Activated T-helper 1 cell treated with anti-CD3 and anti-CD28 coated beads, Interleukin-12 subunit alpha, Interleukin-12 subunit beta, Interleukin-2, Interleukin-4 antibody, amounts not matched to agents 30 ng/mL and 10 ng/mL and 1 ng/mL, durations not matched to agents 14 hours and 24 hours and 36 hours (primary cell): ENCODE results near the gene DIPK2B. TPM values are rescaled to one million over a fixed set of nuclear protein-coding genes. Genes with fewer than 3 reads are reported as not detected.

Experiments
- DNase-seq: peaks from one replicate; pipeline ENCODE4 v3.0.0; 2021; ENCODE audit warnings: low spot score
- H3K27ac Mint-ChIP-seq: one replicate; pipeline ENCODE4 v1.8.0; 2021; ENCODE audit warnings: mild to moderate bottlenecking, mixed read lengths
- H3K27me3 Mint-ChIP-seq: one replicate; pipeline ENCODE4 v1.8.0; 2022; ENCODE audit warnings: mild to moderate bottlenecking, moderate library complexity, mixed read lengths; ENCODE audit not compliant: insufficient read depth
- H3K36me3 Mint-ChIP-seq: one replicate; pipeline ENCODE4 v1.8.0; 2021; ENCODE audit warnings: low read depth, mixed read lengths
- H3K4me1 Mint-ChIP-seq: one replicate; pipeline ENCODE4 v1.8.0; 2021; ENCODE audit warnings: low read depth, mixed read lengths
- H3K4me3 Mint-ChIP-seq: one replicate; pipeline ENCODE4 v1.8.0; 2021; ENCODE audit warnings: mild to moderate bottlenecking, moderate library complexity, mixed read lengths
- H3K9me3 Mint-ChIP-seq: one replicate; pipeline ENCODE4 v1.8.0; 2021; ENCODE audit warnings: mixed read lengths
- intact Hi-C: fragments of 100-400 bp; cut with micrococcal nuclease; formaldehyde crosslinking; loops from one replicate; pipeline ENCODE4 v1.15.1; 2024
- total RNA-seq: library from RNA; stranded (reverse); gene quantifications from 2 replicates; pipeline ENCODE4 v1.2.3, GENCODE V29; 2022

The DIPK2B gene
- total RNA-seq, 1 donor from 2014 or later, result not detected

DNA sequence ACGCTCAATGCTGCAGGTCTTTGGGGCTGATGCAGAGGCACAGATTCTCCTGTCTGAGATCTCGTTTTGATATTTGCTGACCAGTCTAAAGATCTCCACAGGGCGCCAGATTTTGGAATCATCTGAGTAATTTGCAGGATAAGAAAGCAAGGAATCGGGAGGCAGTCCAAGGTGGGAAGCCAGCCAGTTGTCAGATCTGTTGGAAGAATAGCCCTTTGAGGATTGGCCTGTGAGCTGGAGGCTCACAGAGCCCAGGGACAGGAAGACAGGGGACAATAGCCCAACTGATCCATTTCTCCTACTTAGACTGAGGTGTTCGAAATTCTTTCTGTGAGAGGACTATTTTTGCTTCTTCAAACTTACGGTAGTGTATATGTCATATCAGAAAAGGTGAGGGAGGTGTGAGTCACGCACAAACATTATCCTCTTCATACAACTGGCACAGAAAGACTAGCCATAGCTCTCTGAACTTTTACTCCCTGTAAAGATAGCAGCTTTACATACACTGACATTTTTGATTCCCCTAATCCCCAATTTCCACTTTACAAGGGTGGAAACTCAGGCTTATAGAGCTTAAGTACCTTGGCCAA, 8.8 kb downstream of the DIPK2B start:
- Mint-ChIP-seq H3K4me3 (no peak overlapping the region), H3K4me1 (peaks cover 32% of the 10 kb centered on the region), H3K36me3 (no peaks in the 10 kb centered on the region), H3K27ac (peak overlapping the region; percentile 48), H3K27me3 (no peaks in the 10 kb centered on the region), H3K9me3 (no peaks in the 10 kb centered on the region)
- intact Hi-C loops, result loop anchor here (5.0 kb wide), 1 partner anchor 1355 kb away; no protein-coding TSS in a partner anchor
- no peak for DNase-seq

DNA sequence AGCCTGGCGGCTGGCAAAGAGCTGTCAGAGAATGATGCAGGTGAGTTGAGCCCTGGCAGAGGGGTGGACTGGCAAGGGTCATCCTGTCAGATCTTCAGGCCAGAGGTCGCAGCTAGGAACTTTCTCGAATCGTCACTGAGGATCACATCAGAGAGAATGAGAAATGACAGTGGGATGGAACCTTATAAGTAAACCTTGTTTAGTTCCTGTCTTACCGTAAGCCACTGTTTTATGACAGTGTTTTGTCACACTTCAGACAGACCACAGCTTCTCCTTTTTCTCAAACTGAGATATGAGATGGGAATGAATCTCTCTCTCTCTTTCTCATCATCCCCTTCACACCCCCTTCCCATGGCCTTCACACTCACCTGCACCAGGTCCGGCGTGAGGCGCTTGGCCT, 9.3 kb downstream of the DIPK2B start:
- no peak for DNase-seq

DNA sequence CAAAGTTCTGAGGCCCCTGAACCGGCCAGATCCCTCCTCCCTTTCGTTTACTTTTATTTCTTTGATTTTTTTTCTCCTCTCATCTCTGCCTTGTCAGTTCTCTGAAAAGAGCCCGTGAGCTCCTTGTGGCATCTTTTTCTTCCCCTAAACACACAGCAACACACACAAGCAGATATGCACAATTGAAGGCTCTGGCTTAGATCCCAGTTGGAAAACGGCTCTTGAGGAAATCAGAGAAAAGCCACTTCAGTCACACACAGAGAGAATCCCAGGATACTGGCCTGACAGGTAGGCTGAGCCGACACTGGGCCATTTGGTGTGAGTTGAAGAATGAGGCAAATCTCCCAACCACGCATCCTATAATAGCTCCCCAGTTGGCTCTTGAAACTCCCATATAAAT, 12.9 kb downstream of the DIPK2B start:
- no peak for DNase-seq
- no peaks in the 10 kb centered on the region for H3K36me3 Mint-ChIP-seq
- peak overlapping the region; percentile 87 for H3K4me3 Mint-ChIP-seq
- H3K4me1 Mint-ChIP-seq, result peaks cover 34% of the 10 kb centered on the region
- H3K27me3 Mint-ChIP-seq, result no peaks in the 10 kb centered on the region
- intact Hi-C loops, result loop anchor here (5.0 kb wide), 4 partner anchors 50 to 1230 kb away; partner anchors contain the start of gene KDM6A
- H3K9me3 Mint-ChIP-seq, result no peaks in the 10 kb centered on the region
- peak overlapping the region; percentile 78 for H3K27ac Mint-ChIP-seq

More for the DNA sequence above, 9.3 kb downstream of the DIPK2B start:
- Mint-ChIP-seq H3K36me3 (no peaks in the 10 kb centered on the region), H3K4me3 (peak overlapping the region; percentile 7), H3K27me3 (no peaks in the 10 kb centered on the region), H3K27ac (peak overlapping the region; percentile 48), H3K4me1 (peaks cover 34% of the 10 kb centered on the region), H3K9me3 (no peaks in the 10 kb centered on the region)
- intact Hi-C loops, result loop anchor here (5.0 kb wide), 1 partner anchor 1354 kb away; no protein-coding TSS in a partner anchor

DNA sequence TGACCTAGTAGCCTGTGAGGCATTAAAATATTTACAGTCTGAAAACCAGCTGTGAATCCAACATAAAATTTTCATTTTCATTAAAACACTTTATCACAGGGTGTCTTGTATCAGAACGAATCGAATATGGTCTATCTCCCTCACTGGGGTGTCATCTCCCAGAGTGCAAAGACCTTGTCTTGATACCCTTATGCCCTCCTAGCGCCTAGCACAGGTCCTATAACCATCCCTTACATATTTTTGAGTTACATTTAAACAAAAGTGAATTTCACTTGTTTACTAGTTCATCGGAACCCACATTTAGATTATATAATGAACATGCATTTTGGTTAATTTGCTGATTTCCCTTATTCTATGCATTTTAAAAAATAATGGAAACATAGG, 14.0 kb downstream of the DIPK2B start:
- H3K9me3 Mint-ChIP-seq, result no peaks in the 10 kb centered on the region
- intact Hi-C loops, result loop anchor here (5.0 kb wide), 4 partner anchors 49 to 1229 kb away; partner anchors contain the start of gene KDM6A
- H3K27ac Mint-ChIP-seq, result peak overlapping the region; percentile 78
- peak overlapping the region; percentile 87 for H3K4me3 Mint-ChIP-seq
- H3K4me1 Mint-ChIP-seq, result peaks cover 26% of the 10 kb centered on the region
- no peaks in the 10 kb centered on the region for H3K36me3 Mint-ChIP-seq
- DNase-seq, result no peak
- no peaks in the 10 kb centered on the region for H3K27me3 Mint-ChIP-seq

DNA sequence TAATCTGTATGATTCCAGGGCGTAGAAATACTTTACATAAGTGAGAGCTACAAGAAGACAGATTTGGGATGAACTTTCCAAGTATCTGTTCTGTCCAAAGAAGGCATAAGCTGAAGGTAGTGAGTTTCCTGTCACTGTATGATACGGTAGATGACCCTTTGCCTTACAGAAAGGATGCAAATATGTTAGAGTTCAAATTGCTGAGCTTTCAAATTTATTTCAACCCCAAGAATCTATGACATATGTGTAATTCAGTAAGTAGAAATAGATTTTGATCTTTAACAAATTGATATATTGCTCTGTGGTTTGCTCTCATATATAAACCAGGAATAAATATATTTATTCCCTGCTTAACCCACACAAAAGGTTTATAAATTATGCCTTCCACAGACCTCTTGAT, 16.5 kb downstream of the DIPK2B start:
- Mint-ChIP-seq H3K27me3 (no peaks in the 10 kb centered on the region), H3K4me3 (no peak overlapping the region), H3K9me3 (no peaks in the 10 kb centered on the region), H3K36me3 (no peaks in the 10 kb centered on the region), H3K27ac (no peak overlapping the region), H3K4me1 (peaks cover 13% of the 10 kb centered on the region)
- DNase-seq, result no peak
- intact Hi-C loops, result no loop called here

DNA sequence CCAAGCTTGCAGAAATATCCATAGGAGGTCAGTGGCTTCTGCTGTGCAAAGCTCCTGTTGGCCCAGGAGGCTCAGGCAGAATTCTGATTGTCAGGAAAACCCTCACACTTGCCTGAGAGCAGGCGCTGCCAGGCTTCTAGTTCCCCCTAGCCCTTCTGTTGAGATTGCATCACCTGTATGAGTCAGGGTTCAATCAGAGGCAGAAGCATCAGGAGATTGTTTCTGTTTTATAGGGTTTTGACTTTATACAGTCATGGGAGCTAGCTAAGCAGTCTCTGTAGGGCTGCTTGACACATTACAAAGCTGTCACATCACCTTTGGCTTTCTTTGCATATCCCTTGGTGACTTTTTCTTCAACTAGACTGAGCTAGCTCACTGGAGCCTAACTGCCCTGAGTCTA, 27.8 kb downstream of the DIPK2B start:
- no peaks in the 10 kb centered on the region for H3K36me3 Mint-ChIP-seq
- intact Hi-C loops, result no loop called here
- DNase-seq, result no peak
- H3K27ac Mint-ChIP-seq, result no peak overlapping the region
- H3K4me1 Mint-ChIP-seq, result no peaks in the 10 kb centered on the region
- H3K9me3 Mint-ChIP-seq, result no peaks in the 10 kb centered on the region
- no peaks in the 10 kb centered on the region for H3K27me3 Mint-ChIP-seq
- no peak overlapping the region for H3K4me3 Mint-ChIP-seq

DNA sequence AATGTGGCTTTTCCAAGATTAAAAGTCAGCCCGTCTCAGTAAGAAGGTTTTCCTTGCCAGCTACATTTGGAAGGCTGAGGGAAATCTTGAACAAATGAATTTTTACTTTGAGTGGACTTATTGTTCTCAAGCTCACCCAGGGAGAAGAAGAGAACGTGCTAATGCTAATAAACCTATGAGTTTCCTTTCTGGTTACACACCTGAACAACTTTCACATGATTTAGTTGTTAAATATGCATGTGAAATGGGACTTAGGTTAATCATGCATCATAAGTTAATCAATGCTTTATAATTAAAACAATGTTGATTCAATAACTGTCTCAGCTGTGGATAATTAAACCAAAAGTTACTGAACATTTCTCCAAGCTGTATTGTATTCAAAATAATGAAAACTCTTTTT, 33.9 kb downstream of the DIPK2B start:
- intact Hi-C loops, result no loop called here
- DNase-seq, result no peak
- Mint-ChIP-seq H3K27me3 (no peaks in the 10 kb centered on the region), H3K27ac (no peak overlapping the region), H3K4me1 (no peaks in the 10 kb centered on the region), H3K9me3 (no peaks in the 10 kb centered on the region), H3K36me3 (no peaks in the 10 kb centered on the region), H3K4me3 (no peak overlapping the region)

DNA sequence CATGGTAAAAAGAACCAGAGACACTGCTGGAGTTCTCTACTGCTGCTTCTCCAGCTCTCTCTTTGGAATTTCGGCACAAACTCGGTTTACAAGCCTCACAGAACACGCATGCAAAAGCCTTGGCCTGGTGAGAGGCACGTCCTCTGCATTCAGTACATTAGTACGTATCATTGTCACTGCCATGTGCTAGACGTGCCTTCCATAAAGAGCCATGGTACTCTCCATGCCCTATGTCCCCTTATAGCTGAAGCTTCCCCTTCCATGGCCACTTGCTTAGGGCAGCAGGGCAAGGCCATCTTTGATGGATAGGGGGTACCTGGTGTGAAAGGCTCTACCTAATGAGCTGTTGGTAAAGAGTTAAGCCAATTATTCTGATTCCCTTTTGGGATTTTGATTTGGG, 35.0 kb downstream of the DIPK2B start:
- Mint-ChIP-seq H3K27me3 (no peaks in the 10 kb centered on the region), H3K27ac (no peak overlapping the region), H3K4me1 (no peaks in the 10 kb centered on the region), H3K36me3 (no peaks in the 10 kb centered on the region), H3K9me3 (no peaks in the 10 kb centered on the region), H3K4me3 (no peak overlapping the region)
- intact Hi-C loops, result no loop called here
- DNase-seq, result no peak

DNA sequence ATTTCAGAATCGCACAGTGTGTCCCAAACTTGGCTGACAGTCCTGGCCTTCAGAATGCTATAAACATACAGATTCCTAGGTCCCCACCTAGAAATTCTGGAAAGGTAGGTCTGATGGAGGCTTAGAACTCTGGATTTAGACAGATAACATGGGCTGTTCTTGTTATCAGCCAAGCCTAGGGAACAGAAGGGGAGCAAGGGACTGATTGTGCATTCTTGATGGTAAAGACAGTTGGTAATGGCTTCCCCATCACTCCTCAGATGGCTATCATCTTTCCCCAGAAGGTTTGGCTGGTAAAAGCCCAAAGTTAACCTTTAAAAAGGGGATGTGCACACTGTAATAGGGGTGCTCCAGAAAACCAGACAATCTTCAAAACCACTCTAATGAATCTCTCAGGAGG, 35.7 kb downstream of the DIPK2B start:
- Mint-ChIP-seq H3K9me3 (no peaks in the 10 kb centered on the region), H3K4me1 (no peaks in the 10 kb centered on the region), H3K4me3 (no peak overlapping the region), H3K27ac (no peak overlapping the region), H3K27me3 (no peaks in the 10 kb centered on the region), H3K36me3 (no peaks in the 10 kb centered on the region)
- intact Hi-C loops, result no loop called here
- DNase-seq, result no peak

DNA sequence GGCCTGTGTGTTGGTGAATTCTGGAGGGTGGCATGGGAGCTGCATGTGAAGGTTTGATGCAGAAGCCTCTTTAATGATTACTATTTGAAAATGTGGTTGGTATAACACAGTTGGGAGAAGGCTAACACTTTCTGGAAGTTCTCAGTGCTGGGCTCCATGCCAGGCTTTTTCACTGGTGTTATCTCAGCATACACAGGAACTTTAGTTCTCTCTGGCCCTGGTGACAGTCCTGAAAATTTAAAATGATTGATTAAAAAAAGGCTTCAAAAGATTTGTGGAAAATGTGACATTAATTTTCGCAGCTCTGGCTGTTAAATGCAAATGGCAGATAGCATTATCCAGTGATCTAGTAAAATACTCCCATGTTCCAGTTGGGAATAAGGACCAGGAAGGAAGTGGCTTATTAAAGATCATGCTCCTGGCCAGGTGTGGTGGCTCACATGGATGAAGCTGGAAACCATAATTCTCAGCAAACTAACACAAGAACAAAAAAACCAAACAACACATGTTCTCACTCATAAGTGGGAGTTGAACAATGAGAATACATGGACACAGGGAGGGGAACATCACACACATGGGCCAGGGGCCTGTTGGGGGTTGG, 36.6 kb downstream of the DIPK2B start:
- Mint-ChIP-seq H3K27me3 (no peaks in the 10 kb centered on the region), H3K27ac (no peak overlapping the region), H3K36me3 (no peaks in the 10 kb centered on the region), H3K9me3 (no peaks in the 10 kb centered on the region), H3K4me3 (no peak overlapping the region), H3K4me1 (no peaks in the 10 kb centered on the region)
- no peak for DNase-seq
- intact Hi-C loops, result no loop called here

DNA sequence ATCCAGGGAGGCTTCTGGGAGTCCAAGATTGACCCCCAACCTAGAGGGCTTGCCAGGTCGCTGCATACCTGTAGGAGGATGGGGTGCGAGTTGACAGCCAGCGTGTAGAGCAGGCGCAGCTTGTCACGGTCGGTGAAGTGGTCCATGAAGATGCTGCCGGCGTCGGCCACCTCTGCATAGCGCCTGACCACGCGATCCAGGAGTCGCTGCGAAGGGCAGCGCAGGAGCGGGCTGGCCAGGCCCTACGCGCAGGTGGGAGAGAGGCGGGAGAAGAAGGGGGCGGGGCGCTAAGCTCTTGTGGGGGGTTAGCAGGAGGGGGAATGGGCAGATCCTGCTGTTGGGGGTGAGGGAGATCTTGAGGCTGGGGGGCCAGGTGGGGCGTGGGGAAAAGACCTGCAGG, 43.0 kb downstream of the DIPK2B start:
- intact Hi-C loops, result no loop called here
- DNase-seq, result no peak
- no peaks in the 10 kb centered on the region for H3K36me3 Mint-ChIP-seq
- no peak overlapping the region for H3K4me3 Mint-ChIP-seq
- H3K4me1 Mint-ChIP-seq, result no peaks in the 10 kb centered on the region
- no peak overlapping the region for H3K27ac Mint-ChIP-seq
- no peaks in the 10 kb centered on the region for H3K9me3 Mint-ChIP-seq
- no peaks in the 10 kb centered on the region for H3K27me3 Mint-ChIP-seq

DNA sequence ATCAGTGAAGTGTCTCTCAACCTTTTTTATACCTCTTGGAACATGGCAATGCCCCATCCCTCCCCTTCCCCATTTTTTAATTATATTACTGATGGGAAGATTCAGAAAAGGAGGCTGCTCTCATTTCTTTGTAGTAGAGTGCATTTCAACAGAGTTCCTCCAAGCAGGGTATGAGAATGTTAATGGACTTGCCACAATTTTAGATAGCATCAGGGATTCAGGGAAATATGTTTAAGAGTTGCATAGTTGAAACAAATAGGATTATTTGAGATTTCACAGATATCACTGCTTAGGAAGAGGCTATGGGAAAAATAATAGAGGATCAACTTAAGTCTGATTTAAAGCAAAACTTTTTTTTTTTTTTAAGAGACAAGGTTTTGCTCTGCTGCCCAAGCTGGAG, 46.2 kb downstream of the DIPK2B start:
- intact Hi-C loops, result no loop called here
- Mint-ChIP-seq H3K9me3 (no peaks in the 10 kb centered on the region), H3K36me3 (no peaks in the 10 kb centered on the region), H3K4me1 (no peaks in the 10 kb centered on the region), H3K27me3 (no peaks in the 10 kb centered on the region), H3K4me3 (no peak overlapping the region), H3K27ac (no peak overlapping the region)
- DNase-seq, result no peak

DNA sequence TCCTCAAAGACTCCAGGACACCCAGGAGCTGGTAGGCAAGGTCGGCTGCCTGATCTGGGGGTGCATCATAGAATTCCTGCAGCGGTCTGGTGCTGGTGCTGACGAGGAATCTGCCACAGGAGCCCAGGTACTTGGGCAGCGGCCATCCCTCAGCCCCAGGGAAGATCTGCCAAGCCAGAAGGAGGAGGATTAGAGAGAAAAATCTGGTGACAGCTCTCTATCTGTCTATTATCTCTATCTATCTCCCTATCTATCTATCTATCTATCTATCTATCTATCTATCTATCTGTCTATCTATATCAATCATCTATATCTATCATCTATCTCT, 46.7 kb downstream of the DIPK2B start:
- Mint-ChIP-seq H3K27me3 (no peaks in the 10 kb centered on the region), H3K4me3 (no peak overlapping the region), H3K9me3 (no peaks in the 10 kb centered on the region), H3K36me3 (no peaks in the 10 kb centered on the region), H3K27ac (no peak overlapping the region), H3K4me1 (no peaks in the 10 kb centered on the region)
- no peak for DNase-seq
- intact Hi-C loops, result no loop called here
